Ishikawa (cell line): ENCODE measurements around the gene ZNF423.

Experiments
- CEBPB ChIP-seq: IDR thresholded peaks from 2 replicates; pipeline ENCODE4 v1.6.1; 2012
- CREB1 ChIP-seq: IDR thresholded peaks from 2 replicates; pipeline ENCODE4 v1.6.1; 2012; ENCODE audit warnings: low read depth
- EGR1 ChIP-seq: IDR thresholded peaks from 2 replicates; pipeline ENCODE4 v1.6.1; 2012
- EP300 ChIP-seq: IDR thresholded peaks from 2 replicates; pipeline ENCODE4 v1.6.1; 2012; ENCODE audit warnings: borderline replicate concordance
- FOXM1 ChIP-seq: IDR thresholded peaks from 2 replicates; pipeline ENCODE4 v1.6.1; 2012; ENCODE audit warnings: low read depth, borderline replicate concordance
- NFIC ChIP-seq: IDR thresholded peaks from 2 replicates; pipeline ENCODE4 v1.6.1; 2012
- RAD21 ChIP-seq: IDR thresholded peaks from 2 replicates; pipeline ENCODE4 v1.6.1; 2012; ENCODE audit warnings: low read depth
- TAF1 ChIP-seq: IDR thresholded peaks from 2 replicates; pipeline ENCODE4 v1.6.1; 2012; ENCODE audit warnings: low read depth, mild to moderate bottlenecking
- TCF12 ChIP-seq: IDR thresholded peaks from 2 replicates; pipeline ENCODE4 v1.6.1; 2012; ENCODE audit warnings: low read depth
- TEAD4 ChIP-seq: IDR thresholded peaks from 2 replicates; pipeline ENCODE4 v1.6.1; 2012
- YY1 ChIP-seq: IDR thresholded peaks from 2 replicates; pipeline ENCODE4 v1.6.1; 2012; ENCODE audit warnings: low read depth
- ZBTB7A ChIP-seq: IDR thresholded peaks from 2 replicates; pipeline ENCODE4 v1.6.1; 2012; ENCODE audit warnings: low read depth
- TF ChIP-seq, protein P1 (sequence below): IDR thresholded peaks from 2 replicates; pipeline ENCODE4 v1.6.1; 2012; ENCODE audit warnings: low read depth, mild to moderate bottlenecking
- TF ChIP-seq, protein P2 (sequence below): IDR thresholded peaks from 2 replicates; pipeline ENCODE4 v1.6.1; 2012
- TF ChIP-seq, protein P3 (sequence below): IDR thresholded peaks from 2 replicates; pipeline ENCODE4 v1.6.1; 2012

Gene ZNF423

DNA sequence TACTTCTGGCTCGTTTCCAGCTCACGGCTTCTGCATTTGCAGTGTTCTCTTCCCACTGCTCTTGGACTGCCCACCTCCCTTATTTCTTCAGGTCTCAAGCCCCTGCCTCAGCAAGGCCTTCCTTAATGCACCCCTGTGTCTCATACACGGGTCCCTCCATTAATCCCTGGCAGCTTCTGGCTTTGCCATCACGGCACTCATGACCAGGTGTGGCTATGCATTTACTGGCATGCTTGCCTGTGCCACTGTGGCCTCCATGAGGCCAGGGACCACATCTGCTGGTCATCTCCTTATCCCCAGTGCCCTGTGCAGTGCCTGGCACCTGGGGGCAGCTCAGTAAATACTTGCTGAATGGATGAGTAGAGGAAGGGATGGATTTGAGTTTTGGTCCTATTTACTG, 368.2 kb downstream of the ZNF423 start:
- TF ChIP-seq TCF12 (no peak), YY1 (no peak), NFIC (no peak), RAD21 (no peak), FOXM1 (no peak), TAF1 (no peak), CEBPB (no peak), CREB1 (no peak), EGR1 (no peak), TEAD4 (no peak), ZBTB7A (no peak), EP300 (no peak)
- TF ChIP-seq, protein P1, sequence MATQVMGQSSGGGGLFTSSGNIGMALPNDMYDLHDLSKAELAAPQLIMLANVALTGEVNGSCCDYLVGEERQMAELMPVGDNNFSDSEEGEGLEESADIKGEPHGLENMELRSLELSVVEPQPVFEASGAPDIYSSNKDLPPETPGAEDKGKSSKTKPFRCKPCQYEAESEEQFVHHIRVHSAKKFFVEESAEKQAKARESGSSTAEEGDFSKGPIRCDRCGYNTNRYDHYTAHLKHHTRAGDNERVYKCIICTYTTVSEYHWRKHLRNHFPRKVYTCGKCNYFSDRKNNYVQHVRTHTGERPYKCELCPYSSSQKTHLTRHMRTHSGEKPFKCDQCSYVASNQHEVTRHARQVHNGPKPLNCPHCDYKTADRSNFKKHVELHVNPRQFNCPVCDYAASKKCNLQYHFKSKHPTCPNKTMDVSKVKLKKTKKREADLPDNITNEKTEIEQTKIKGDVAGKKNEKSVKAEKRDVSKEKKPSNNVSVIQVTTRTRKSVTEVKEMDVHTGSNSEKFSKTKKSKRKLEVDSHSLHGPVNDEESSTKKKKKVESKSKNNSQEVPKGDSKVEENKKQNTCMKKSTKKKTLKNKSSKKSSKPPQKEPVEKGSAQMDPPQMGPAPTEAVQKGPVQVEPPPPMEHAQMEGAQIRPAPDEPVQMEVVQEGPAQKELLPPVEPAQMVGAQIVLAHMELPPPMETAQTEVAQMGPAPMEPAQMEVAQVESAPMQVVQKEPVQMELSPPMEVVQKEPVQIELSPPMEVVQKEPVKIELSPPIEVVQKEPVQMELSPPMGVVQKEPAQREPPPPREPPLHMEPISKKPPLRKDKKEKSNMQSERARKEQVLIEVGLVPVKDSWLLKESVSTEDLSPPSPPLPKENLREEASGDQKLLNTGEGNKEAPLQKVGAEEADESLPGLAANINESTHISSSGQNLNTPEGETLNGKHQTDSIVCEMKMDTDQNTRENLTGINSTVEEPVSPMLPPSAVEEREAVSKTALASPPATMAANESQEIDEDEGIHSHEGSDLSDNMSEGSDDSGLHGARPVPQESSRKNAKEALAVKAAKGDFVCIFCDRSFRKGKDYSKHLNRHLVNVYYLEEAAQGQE = no peak
- TF ChIP-seq, protein P2, sequence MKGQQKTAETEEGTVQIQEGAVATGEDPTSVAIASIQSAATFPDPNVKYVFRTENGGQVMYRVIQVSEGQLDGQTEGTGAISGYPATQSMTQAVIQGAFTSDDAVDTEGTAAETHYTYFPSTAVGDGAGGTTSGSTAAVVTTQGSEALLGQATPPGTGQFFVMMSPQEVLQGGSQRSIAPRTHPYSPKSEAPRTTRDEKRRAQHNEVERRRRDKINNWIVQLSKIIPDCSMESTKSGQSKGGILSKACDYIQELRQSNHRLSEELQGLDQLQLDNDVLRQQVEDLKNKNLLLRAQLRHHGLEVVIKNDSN = no peak
- TF ChIP-seq, protein P3, sequence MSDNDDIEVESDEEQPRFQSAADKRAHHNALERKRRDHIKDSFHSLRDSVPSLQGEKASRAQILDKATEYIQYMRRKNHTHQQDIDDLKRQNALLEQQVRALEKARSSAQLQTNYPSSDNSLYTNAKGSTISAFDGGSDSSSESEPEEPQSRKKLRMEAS = no peak

DNA sequence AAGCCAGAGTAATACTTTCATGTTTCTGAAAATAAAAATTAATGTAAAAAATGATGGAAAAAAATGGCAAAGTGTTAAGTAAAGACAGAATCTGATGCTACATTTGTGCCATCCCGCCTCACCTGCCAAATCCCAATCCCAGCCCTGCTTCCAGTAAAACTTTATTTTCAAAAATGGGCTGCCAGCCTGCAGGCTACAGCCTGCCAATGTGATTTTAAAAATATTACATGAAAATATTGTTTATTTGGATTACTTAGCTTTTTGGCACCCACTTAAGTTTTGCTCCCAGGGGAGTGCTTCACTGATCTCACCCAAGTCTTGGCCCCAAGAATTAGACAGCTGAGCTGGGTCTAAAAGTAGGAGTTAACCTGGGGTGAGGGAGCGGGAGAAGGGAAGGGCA, 369.5 kb downstream of the ZNF423 start:
- TF ChIP-seq, protein P3 = no peak
- TF ChIP-seq EP300 (no peak), RAD21 (no peak), TCF12 (no peak), TEAD4 (no peak), NFIC (no peak), FOXM1 (no peak), CREB1 (no peak), EGR1 (no peak), TAF1 (no peak), ZBTB7A (no peak), YY1 (no peak), CEBPB (no peak)
- TF ChIP-seq, protein P1 = no peak
- TF ChIP-seq, protein P2 = no peak

DNA sequence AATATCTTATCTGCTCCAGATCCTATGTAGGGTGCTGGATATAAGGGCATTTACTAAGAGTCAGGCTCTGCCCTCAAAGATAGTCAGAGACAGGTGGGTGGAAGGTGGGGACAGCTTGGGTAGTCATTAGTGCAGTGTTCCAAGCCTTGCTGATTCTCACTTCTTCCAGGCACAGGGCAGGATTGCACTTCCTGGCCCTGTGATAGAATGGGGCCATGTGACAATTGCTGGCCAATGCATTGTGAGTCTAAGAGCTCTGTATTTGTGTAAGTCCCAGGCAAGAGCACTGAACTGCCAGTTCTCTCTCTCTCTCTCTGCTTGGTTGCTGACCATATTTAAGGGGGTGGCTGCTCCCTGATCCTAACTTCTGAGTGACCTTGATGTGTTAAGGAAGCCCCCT, 370.2 kb downstream of the ZNF423 start:
- no peak for TF ChIP-seq EP300
- TF ChIP-seq, protein P2 = 0 out of 2 replicates have a peak, but pooled peaks have one; percentile 47

DNA sequence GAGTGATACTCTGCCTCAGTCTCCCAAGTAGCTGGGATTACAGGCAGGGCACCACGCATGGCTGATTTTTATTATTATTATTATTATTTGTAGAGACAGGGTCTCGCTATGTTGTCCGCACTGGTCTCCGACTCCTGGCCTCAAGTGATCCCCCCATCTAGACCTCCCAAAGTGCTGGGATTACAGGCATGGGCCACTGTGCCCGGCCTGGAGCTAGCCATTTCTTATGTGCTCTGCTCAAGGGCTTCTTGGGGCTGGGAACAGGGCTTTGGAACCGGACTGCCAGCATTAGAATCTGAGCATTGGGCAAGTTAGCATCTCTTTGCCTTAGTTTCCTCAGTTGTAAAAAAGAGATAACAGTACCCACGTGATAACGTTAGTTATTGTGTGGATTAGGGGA, 371.0 kb downstream of the ZNF423 start:
- TF ChIP-seq NFIC = no peak
- no peak for TF ChIP-seq RAD21
- TF ChIP-seq CEBPB = no peak

DNA sequence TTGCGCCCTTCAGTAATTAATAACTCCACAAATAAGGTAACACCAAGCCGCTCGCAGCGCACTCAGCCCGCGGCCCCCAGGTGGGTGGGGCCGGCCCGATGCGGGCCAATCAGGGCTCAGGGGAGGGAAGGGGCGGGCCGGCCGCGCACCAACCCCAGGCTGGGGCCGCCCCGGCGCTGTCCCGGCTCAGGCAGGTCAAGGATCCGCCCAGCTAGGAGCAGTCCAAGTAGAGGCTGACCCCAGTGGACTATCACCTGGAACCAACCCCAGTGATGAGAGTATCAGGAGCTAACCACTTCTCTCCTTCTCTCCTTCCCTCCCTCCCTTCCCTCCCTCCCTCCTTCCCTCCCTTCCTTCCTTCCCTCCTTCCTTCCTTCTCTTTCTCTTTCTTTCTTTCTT, 371.5 kb downstream of the ZNF423 start:
- TF ChIP-seq RAD21 = no peak
- TF ChIP-seq CREB1 = no peak
- no peak for TF ChIP-seq FOXM1
- no peak for TF ChIP-seq NFIC
- no peak for TF ChIP-seq TAF1
- TF ChIP-seq, protein P3 = no peak
- TF ChIP-seq, protein P1 = no peak
- TF ChIP-seq EP300 = no peak
- no peak for TF ChIP-seq TEAD4
- TF ChIP-seq ZBTB7A = no peak
- no peak for TF ChIP-seq YY1
- no peak for TF ChIP-seq TCF12
- no peak for TF ChIP-seq EGR1
- TF ChIP-seq, protein P2 = no peak
- no peak for TF ChIP-seq CEBPB
